ENCODE measurements around the gene AFG1L.
"Not testable (repeated sequence)": the region's sequence is repeated elsewhere in the genome, so short reads cannot be mapped to it uniquely, and the experiment has no call there.

Gene AFG1L

DNA sequence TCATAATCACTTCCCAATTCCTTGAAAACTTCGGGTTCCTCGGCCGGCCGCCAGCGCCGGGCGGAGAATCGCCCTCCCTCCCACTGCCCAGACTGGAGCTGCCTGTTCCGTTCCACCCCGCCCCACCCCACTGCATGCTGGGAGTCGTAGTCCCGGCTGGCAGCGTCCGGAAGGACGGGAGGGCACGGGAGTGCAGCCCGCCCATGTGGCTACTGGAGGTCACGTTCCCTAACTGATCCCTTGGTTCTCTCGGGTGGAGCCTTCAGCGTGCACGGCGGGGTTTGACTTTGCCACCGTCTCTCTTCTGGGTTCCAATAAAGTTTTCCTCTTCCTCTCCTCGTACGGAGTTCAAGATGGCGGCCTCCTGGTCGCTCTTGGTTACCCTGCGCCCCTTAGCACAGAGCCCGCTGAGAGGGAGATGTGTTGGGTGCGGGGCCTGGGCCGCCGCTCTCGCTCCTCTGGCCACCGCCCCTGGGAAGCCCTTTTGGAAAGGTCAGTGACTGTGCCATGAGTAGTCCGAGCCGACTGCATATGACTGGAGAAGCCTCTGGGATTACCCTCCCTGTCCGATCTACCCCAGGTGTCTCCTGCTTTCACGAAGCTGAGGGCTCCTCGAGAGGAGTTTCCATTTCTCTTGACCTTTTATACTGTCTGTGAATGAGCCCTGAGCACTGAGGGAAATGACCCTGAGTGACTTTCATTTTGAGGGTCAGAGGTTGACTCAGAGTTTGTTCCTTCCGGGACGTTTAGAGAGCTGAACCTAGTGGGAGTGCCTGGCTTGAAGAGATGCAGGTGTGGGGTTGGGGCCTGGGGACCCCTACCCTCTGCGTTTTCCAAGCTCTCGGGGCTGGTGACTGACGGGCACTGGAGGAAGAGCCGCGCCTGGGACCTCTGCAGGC, at the start of gene AFG1L:
TSS of gene AFG1L (plus strand) at position 328 of the 899 bp plus-strand sequence. CDS start at position 354, 26 bp downstream.
- peak; percentile 95 for DNase-seq (ENCODE audit: low read depth, low spot score)

- not testable (repeated sequence) for DNase-seq (ENCODE audit: low read depth, low spot score)
Measured at GRCh38 chr6:108245095-108245494, 49.8 kb upstream of the AFG1L start.

GRCh38 chr6:108247965-108248536, 46.8 kb upstream of the AFG1L start:
- DNase-seq (ENCODE audit: low read depth, low spot score): no peak

DNA sequence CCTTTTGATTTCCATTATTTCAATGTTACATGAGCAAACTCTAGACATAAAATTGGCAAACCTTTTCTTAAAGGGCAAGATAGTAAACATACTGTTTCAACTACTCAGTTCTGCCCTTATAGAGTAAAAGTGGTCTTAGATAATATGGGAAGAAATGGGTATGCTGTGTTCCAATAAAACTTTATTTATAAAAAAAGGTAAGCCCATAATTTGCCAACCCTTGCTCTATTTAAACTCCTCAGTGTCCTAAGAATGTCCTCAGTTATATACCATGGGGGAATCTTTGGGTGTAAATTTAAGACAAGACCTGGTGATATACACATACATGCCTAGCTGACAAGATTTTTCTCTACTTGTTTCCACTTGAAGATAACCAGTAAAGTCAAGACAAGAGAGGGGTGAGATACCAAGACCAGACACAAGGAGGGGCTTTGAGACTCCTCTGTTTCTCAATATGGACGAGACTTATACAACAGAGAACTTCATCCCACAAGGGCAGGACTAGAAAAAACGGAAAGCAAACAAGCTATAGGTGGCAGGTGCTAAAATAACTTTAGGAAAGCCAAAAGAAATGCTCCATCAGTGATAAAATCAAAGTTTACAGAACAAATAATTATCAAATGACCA, 44.5 kb upstream of the AFG1L start:
- peak; percentile 44 for DNase-seq (ENCODE audit: low read depth, low spot score)

DNA sequence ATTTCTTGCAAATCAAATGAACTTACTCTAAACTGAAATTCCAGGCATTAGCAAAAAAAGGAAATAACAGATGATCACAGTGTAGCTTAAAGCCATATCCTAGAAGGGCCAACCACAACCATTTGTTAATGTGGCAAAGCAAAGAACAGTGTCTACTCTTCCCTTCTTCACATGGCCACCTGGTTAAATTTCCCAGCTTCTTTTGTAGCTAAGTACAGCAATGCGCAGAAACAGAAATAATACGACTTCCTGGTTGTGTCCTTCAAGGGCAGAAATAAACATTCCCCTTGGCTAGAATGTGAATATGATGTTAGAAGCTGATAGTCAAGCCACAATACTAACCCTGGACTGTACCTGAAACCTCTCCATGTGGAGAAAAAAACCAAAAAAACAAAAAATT, 43.6 kb upstream of the AFG1L start:
- no peak for DNase-seq (ENCODE audit: low read depth, low spot score)

GRCh38 chr6:108252055-108252454, 42.8 kb upstream of the AFG1L start:
- DNase-seq (ENCODE audit: low read depth, low spot score): peak; percentile 15

DNA sequence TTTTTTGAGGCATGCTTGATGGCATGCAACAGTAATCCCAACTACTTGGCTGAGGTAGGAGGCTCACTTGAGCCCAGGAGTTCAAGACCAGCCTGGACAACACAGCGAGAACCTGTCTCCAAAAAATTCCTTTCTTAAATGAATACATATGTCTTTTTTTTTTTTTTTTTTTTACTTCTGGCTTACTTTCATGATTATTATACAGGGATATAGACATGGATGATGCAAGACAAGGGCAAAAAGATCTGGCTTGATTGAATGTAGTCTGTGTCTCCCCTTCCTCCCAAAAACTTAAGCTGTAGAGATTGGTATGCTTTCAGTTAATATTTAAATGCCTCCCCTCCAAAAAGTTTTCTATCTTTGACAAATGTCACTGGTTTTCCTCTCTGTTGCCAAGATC, 41.6 kb upstream of the AFG1L start:
- no peak for DNase-seq (ENCODE audit: low read depth, low spot score)

- no peak for DNase-seq (ENCODE audit: low read depth, low spot score)
Measured at GRCh38 chr6:108254433-108255410, 40.1 kb upstream of the AFG1L start.

- peak; percentile 76 for DNase-seq (ENCODE audit: low read depth, low spot score)
Measured at GRCh38 chr6:108260126-108260808, 34.6 kb upstream of the AFG1L start.

DNA sequence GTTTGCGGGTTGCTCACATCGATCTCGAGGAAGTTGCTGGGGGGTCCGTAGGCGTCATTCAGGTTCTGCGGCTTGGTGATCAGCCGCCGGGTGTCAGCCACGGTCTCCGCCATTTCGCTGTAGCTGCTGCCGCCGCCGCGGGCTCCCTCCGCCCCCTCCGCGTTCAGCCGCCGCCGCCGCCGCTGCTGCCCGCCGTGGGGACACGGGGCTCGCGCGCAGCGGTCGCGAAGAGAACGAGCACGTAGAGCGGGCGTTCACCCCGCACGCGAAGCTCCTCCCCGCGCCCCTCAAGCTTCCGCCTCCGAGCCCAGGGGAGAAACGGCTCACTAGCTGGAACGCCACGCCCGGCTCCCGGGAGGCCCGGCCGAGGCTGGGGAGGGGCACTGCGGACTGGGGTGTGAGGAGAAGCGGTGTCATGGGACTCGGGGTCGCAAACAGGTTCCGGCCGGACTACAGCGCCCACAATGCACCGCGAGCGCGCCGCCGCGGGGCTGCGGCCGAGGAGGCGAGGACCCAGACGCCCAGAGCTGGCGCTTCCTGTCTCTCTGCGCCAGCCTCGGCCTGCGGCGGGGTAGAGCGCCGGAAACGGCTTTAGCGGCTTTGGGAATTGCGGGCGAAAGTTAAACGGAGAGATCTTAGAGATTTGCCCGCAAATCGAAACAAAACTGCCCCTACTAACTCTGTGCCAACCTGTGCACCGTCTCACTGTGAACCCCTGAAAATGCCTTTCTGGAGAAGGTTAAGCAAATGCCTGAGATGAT, 33.9 kb upstream of the AFG1L start, which contains the start of gene SNX3:
TSS of gene SNX3 (minus strand) at position 232 of the 761 bp plus-strand sequence. CDS start at position 113, 119 bp downstream.
- DNase-seq (ENCODE audit: low read depth, low spot score): peak; percentile 99

DNA sequence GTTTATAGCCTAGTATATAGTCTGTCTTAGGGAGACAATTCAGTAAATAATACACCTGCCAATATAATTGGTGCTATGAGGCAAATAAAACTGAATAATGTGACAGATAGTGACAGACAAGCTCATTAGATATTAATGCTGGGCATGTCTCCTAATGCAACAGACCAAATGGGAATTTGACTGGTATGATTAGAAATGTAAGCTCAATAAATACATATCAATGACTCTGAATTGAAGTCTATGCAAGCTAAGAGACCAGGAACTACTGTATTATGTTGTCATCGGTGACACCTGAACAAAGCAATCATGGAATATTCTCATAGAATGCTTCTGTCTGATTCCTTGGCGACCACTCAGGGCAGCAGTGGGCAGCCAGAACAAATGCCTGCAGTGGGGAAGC, 31.5 kb upstream of the AFG1L start:
- DNase-seq (ENCODE audit: low read depth, low spot score): no peak

DNA sequence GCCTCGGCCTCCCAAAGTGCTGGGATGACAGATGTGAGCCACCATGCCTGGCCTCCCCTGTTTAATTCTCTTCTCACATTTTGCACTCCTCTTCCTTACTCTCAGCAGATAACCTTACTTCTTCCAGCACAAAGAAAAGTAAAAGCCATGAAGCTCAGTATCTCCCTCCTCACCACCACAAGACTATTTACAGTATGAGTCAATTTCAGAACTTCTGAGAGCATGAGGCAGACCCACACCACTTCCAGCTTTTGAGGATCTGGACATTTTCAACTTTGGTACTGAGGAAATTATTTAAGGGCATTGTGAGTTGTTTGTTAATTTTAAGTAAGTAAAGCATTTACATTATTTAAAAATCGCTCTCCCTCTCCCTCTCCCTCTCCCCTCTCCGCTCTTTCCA, 26.0 kb upstream of the AFG1L start:
- DNase-seq (ENCODE audit: low read depth, low spot score): no peak

DNA sequence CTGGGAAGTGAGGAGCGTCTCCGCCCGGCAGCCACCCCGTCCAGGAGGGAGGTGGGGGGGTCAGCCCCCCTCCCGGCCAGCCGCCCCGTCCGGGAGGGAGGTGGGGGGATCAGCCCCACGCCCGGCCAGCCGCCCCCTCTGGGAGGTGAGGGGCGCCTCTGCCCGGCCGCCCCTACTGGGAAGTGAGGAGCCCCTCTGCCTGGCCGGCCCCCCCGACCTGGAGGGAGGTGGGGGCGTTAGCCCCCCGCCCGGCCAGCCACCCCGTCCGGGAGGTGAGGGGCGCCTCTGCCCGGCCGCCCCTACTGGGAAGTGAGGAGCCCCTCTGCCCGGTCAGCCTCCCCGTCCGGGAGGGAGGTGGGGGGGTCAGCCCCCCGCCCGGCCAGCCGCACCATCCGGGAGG, 24.9 kb upstream of the AFG1L start:
- DNase-seq (ENCODE audit: low read depth, low spot score): not testable (repeated sequence)

GRCh38 chr6:108274546-108274945, 20.3 kb upstream of the AFG1L start:
- no peak for DNase-seq (ENCODE audit: low read depth, low spot score)

DNA sequence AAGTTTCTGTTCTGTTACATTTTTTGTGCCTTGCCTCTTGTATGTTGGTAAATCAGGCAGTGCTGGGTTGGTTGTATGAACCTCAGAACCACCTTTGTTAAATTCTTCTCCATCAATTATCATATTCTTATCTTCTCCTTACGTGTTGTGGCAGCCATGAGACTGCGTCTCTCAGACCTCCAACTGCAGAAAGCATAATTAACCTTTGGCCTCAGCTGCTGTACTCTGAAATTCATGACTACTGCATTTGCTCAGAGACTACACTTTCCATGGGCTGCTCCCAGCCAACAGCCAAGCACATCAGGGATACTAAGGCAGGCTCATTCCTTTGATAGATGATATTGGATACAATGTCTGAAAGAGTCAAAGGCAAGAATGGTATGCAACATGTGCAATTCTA, 18.9 kb upstream of the AFG1L start:
- DNase-seq (ENCODE audit: low read depth, low spot score): no peak

GRCh38 chr6:108277295-108277694, 17.6 kb upstream of the AFG1L start:
- DNase-seq (ENCODE audit: low read depth, low spot score): no peak

- no peak for DNase-seq (ENCODE audit: low read depth, low spot score)
Measured at GRCh38 chr6:108277831-108278230, 17.0 kb upstream of the AFG1L start.

GRCh38 chr6:108285381-108285780, 9.5 kb upstream of the AFG1L start:
- no peak for DNase-seq (ENCODE audit: low read depth, low spot score)

GRCh38 chr6:108286366-108286765, 8.5 kb upstream of the AFG1L start:
- no peak for DNase-seq (ENCODE audit: low read depth, low spot score)

DNA sequence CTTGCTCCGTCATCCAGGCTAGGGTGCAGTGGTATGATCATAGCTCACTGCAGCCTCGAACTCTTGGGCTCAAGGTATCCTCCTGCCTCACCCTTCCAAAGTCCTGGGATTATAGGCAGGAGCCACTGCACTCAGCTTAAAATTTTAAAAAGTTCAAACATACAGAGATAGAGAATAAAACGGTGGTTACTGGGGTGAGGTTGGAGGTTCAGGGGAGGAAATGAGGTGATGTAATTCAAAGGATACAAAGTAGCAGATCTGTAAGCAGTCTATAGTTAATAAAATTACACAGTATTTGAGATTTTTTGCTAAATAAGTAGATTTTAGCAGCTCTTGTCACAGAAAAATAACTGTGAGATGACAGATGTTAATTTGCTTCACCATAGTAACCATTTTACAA, 7.5 kb upstream of the AFG1L start:
- no peak for DNase-seq (ENCODE audit: low read depth, low spot score)

All from ELF-1 (cell line).